ENCODE results near the gene IL21R.

- TF ChIP-seq TCF7 (IDR thresholded peaks at IDR 0.05; ENCODE audit: borderline replicate concordance) (no peak), NR2F1 (conservative IDR thresholded peaks at IDR 0.05) (no peak), NFIC (IDR thresholded peaks at IDR 0.05; ENCODE audit: low read depth, low read length) (no peak), RBBP5 (conservative IDR thresholded peaks at IDR 0.05) (no peak), POLR2A (IDR thresholded peaks at IDR 0.05; ENCODE audit: low read depth, low read length) (no peak), RAD21 (IDR thresholded peaks at IDR 0.05; ENCODE audit: insufficient read depth, low read depth, low read length) (no peak), CHD2 (IDR thresholded peaks at IDR 0.05; ENCODE audit: borderline replicate concordance, low read depth, low read length) (no peak), SREBF1 (IDR thresholded peaks at IDR 0.05; ENCODE audit: low read length) (no peak), ZNF274 (IDR thresholded peaks at IDR 0.05; ENCODE audit: insufficient read depth, insufficient read length) (no peak), E4F1 (IDR thresholded peaks at IDR 0.05; ENCODE audit: borderline replicate concordance, partially characterized antibody) (no peak)
Observed at GRCh38 chr16:27483624-27484023, 81.7 kb downstream of the IL21R start.
